Esophagus (tissue), 2 donors: Measurements from ENCODE around the gene SCYGR4. TPM values are rescaled to one million over a fixed set of nuclear protein-coding genes. Genes with fewer than 3 reads are reported as not detected.

Experiments
- H3K27ac ChIP-seq, 2 donors: one replicate each; pipeline ENCODE4 v1.5.1; 2013; ENCODE audit warnings: low read depth in 2 of 2, mild to moderate bottlenecking in 2 of 2, inconsistent platforms in 1 of 2, low read length in 1 of 2, moderate library complexity in 1 of 2
- H3K27me3 ChIP-seq, 2 donors: one replicate each; pipeline ENCODE4 v1.6.1; 2013; ENCODE audit warnings: low read length in 2 of 2, control low read depth in 1 of 2, mild to moderate bottlenecking in 1 of 2; ENCODE audit not compliant: insufficient read depth in 2 of 2, control insufficient read depth in 1 of 2
- H3K36me3 ChIP-seq, 2 donors: one replicate each; pipeline ENCODE4 v1.6.1; 2013; ENCODE audit warnings: low read length in 1 of 2; ENCODE audit not compliant: control insufficient read depth in 2 of 2, insufficient read depth in 2 of 2
- H3K4me1 ChIP-seq, 2 donors: one replicate each; pipeline ENCODE4 v1.6.1; 2013; ENCODE audit warnings: low read length in 1 of 2; ENCODE audit not compliant: control insufficient read depth in 2 of 2, insufficient read depth in 2 of 2
- H3K4me3 ChIP-seq, 2 donors: one replicate each; pipeline ENCODE4 v1.5.1; 2013; ENCODE audit warnings: low read length in 2 of 2, mild to moderate bottlenecking in 2 of 2, low read depth in 1 of 2, moderate library complexity in 1 of 2
- H3K9me3 ChIP-seq, 2 donors: one replicate each; pipeline ENCODE4 v1.6.1; 2013; ENCODE audit warnings: mild to moderate bottlenecking in 2 of 2, low read depth in 1 of 2, low read length in 1 of 2, moderate library complexity in 1 of 2; ENCODE audit not compliant: control insufficient read depth in 2 of 2, insufficient read depth in 1 of 2
- WGBS, 2 donors: extraction: QIAGEN DNeasy Blood & Tissue Kit; methylation state at CpG; one replicate each; pipeline ENCODE4 v1.1.7; 2013; 5-methylcytosine and 5-hydroxymethylcytosine counted together
- polyA plus RNA-seq, 2 donors: library from polyadenylated mRNA; stranded (reverse); fragments of 200-250 nt; gene quantifications; one replicate each; pipeline ENCODE4 v1.2.3, GENCODE V29; 2013
- donor health status: healthy with polysubstance abuse.
- donor health status: Bipolar disorder and iron deficiency.

The SCYGR4 gene
- polyA plus RNA-seq, 2 donors: not detected

GRCh38 chr2:227610123-227610522 is 7.2 kb upstream of the SCYGR4 start:
- 68 to 81% methylated on average over 2 of the region's 2 CpGs for WGBS, 2 donors
- no peaks in the 10 kb centered on the region for H3K9me3 ChIP-seq
- no peaks in the 10 kb centered on the region for H3K36me3 ChIP-seq
- H3K27ac ChIP-seq: no peak overlapping the region
- H3K4me3 ChIP-seq: no peak overlapping the region
- no peaks in the 10 kb centered on the region for H3K4me1 ChIP-seq
- H3K27me3 ChIP-seq: no peaks in the 10 kb centered on the region

- 74 to 81% methylated on average over 11 of the region's 11 CpGs for WGBS, 2 donors
- H3K4me1 ChIP-seq: no peaks in the 10 kb centered on the region
- no peaks in the 10 kb centered on the region for H3K27me3 ChIP-seq
- H3K36me3 ChIP-seq: no peaks in the 10 kb centered on the region
- no peak overlapping the region for H3K4me3 ChIP-seq
- no peaks in the 10 kb centered on the region for H3K9me3 ChIP-seq
- H3K27ac ChIP-seq: no peak overlapping the region
These were observed 4.6 kb upstream of the SCYGR4 start for GRCh38 chr2:227612546-227613271.

- H3K4me1 ChIP-seq: no peaks in the 10 kb centered on the region
These were observed 4.0 kb upstream of the SCYGR4 start for GRCh38 chr2:227613272-227613660.

GRCh38 chr2:227614246-227614645 is 3.1 kb upstream of the SCYGR4 start:
- Histone ChIP-seq H3K27me3 (no peaks in the 10 kb centered on the region), H3K27ac (no peak overlapping the region), H3K36me3 (no peaks in the 10 kb centered on the region), H3K9me3 (no peaks in the 10 kb centered on the region), H3K4me3 (no peak overlapping the region), H3K4me1 (no peaks in the 10 kb centered on the region)
- 83 to 87% methylated on average over 1 to 4 of the region's 4 CpGs for WGBS, 2 donors

More at GRCh38 chr2:227613272-227613660, 4.0 kb upstream of the SCYGR4 start:
- H3K4me3 ChIP-seq: no peak overlapping the region
- H3K36me3 ChIP-seq: no peaks in the 10 kb centered on the region
- no peaks in the 10 kb centered on the region for H3K9me3 ChIP-seq
- 52 to 62% methylated on average over 4 of the region's 4 CpGs for WGBS, 2 donors
- no peak overlapping the region for H3K27ac ChIP-seq
- H3K27me3 ChIP-seq: no peaks in the 10 kb centered on the region

GRCh38 chr2:227614740-227615139 is 2.6 kb upstream of the SCYGR4 start, which contains the start of gene SCYGR3:
SCYGR3 (minus strand) TSS chr2:227614840; CDS start chr2:227614840, 0 bp downstream.
- Histone ChIP-seq H3K4me1 (no peaks in the 10 kb centered on the region), H3K9me3 (no peaks in the 10 kb centered on the region), H3K27me3 (no peaks in the 10 kb centered on the region), H3K27ac (no peak within 1 kb of the TSS), H3K4me3 (no peak within 1 kb of the TSS), H3K36me3 (no peaks in the 10 kb centered on the region)
- WGBS, 2 donors: 91 to 97% methylated on average over 3 to 4 of the region's 4 CpGs

GRCh38 chr2:227615181-227615580 is 2.1 kb upstream of the SCYGR4 start:
- Histone ChIP-seq H3K27ac (no peak overlapping the region), H3K27me3 (no peaks in the 10 kb centered on the region), H3K9me3 (no peaks in the 10 kb centered on the region), H3K4me1 (no peaks in the 10 kb centered on the region), H3K4me3 (no peak overlapping the region), H3K36me3 (no peaks in the 10 kb centered on the region)
- WGBS, 2 donors: 87 to 95% methylated on average over 4 of the region's 4 CpGs

GRCh38 chr2:227615906-227616305 is 1.4 kb upstream of the SCYGR4 start:
- H3K36me3 ChIP-seq: no peaks in the 10 kb centered on the region
- H3K4me3 ChIP-seq: no peak overlapping the region
- 67 to 69% methylated on average over 5 of the region's 5 CpGs for WGBS, 2 donors
- H3K27me3 ChIP-seq: no peaks in the 10 kb centered on the region
- no peaks in the 10 kb centered on the region for H3K9me3 ChIP-seq
- H3K27ac ChIP-seq: no peak overlapping the region
- no peaks in the 10 kb centered on the region for H3K4me1 ChIP-seq

- no peak overlapping the region for H3K27ac ChIP-seq
- no peaks in the 10 kb centered on the region for H3K4me1 ChIP-seq
- no peaks in the 10 kb centered on the region for H3K36me3 ChIP-seq
- WGBS, 2 donors: 55 to 63% methylated on average over 4 of the region's 4 CpGs
- H3K27me3 ChIP-seq: no peaks in the 10 kb centered on the region
- no peaks in the 10 kb centered on the region for H3K9me3 ChIP-seq
- H3K4me3 ChIP-seq: no peak overlapping the region
These were observed 667 bp upstream of the SCYGR4 start for GRCh38 chr2:227616631-227617030.

GRCh38 chr2:227623226-227623625 is 5.9 kb downstream of the SCYGR4 start:
- no peak overlapping the region for H3K27ac ChIP-seq
- H3K4me1 ChIP-seq: no peaks in the 10 kb centered on the region
- H3K36me3 ChIP-seq: no peaks in the 10 kb centered on the region
- H3K27me3 ChIP-seq: no peaks in the 10 kb centered on the region
- H3K9me3 ChIP-seq: no peaks in the 10 kb centered on the region
- no peak overlapping the region for H3K4me3 ChIP-seq

- no peaks in the 10 kb centered on the region for H3K27me3 ChIP-seq
- H3K27ac ChIP-seq: no peak overlapping the region
- H3K4me3 ChIP-seq: no peak overlapping the region
- no peaks in the 10 kb centered on the region for H3K9me3 ChIP-seq
- 50 to 57% methylated on average over 2 of the region's 2 CpGs for WGBS, 2 donors
- no peaks in the 10 kb centered on the region for H3K36me3 ChIP-seq
- H3K4me1 ChIP-seq: no peaks in the 10 kb centered on the region
These were observed 8.1 kb downstream of the SCYGR4 start for GRCh38 chr2:227625420-227625819.
